ENCODE data around the gene PDE4D. TPM values are rescaled to one million over a fixed set of nuclear protein-coding genes. Genes with fewer than 3 reads are reported as not detected.
A peak's percentile ranks its signal among the peaks of the same experiment; 100 is the strongest.

Gene PDE4D
- total and polyA plus RNA-seq, 2 experiments from 2014 or later = 4.3 to 9.7 TPM

DNA sequence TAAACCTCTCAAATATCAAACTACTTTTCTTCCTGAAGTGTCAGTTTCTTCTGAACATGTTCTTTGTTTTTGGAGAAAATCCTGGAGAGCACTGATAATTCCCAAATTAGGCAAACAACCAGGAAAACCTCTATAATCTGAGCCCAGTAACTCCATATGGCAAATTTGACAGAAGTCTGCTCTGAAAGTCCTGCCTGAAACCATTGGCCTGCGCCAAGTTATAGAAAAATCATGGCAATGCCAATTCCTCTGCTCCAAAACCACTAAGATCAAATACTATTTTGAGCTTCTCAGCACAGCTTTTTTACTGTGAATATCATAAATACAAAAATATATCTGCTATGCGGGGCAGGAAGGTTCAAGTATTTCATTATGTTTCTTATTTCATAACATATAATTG, 45.9 kb downstream of the PDE4D start:
- Histone ChIP-seq H3K4me2 (ENCODE audit: unreplicated experiment) (no peak overlapping the region), H3K27me3 (replicated peaks; ENCODE audit: insufficient read depth) (peaks cover 57% of the 10 kb centered on the region), H3F3A (ENCODE audit: insufficient read depth) (no peaks in the 10 kb centered on the region), H3K4me3 (no peak overlapping the region), H4K20me1 (ENCODE audit: insufficient read depth) (no peaks in the 10 kb centered on the region), H3K79me2 (ENCODE audit: insufficient read depth) (no peaks in the 10 kb centered on the region), H3K27ac (no peak overlapping the region), H3K36me3 (ENCODE audit: low read depth) (no peaks in the 10 kb centered on the region), H2AFZ (no peak overlapping the region), H3K9me3 (ENCODE audit: low read depth) (no peaks in the 10 kb centered on the region), H3K9ac (no peak overlapping the region), H3K9me2 (ENCODE audit: insufficient read depth) (no peaks in the 10 kb centered on the region), H3K4me1 (ENCODE audit: insufficient read depth) (no peaks in the 10 kb centered on the region)
- no peak for DNase-seq
- 35 to 39% methylated on average over 2 of the region's 2 CpGs for WGBS, 2 experiments (ENCODE audit: low coverage in 1 of 2, low lambda C conversion rate in 2 of 2, missing lambda C conversion rate in 2 of 2)
- TF ChIP-seq EZH2phosphoT487 (IDR thresholded peaks at IDR 0.05; ENCODE audit: insufficient read depth, low read depth) (no peak), EZH2 (IDR thresholded peaks at IDR 0.05; ENCODE audit: insufficient read depth, poor library complexity, severe bottlenecking) (no peak)
- in situ Hi-C loops (cut with MboI) = no loop called here

GRCh38 chr5:59845730-59846129, 47.8 kb downstream of the PDE4D start:
- in situ Hi-C loops (cut with MboI) = no loop called here
- Histone ChIP-seq H3F3A (ENCODE audit: insufficient read depth) (no peaks in the 10 kb centered on the region), H3K27me3 (replicated peaks; ENCODE audit: insufficient read depth) (peaks cover 63% of the 10 kb centered on the region), H3K9me2 (ENCODE audit: insufficient read depth) (no peaks in the 10 kb centered on the region), H3K9ac (no peak overlapping the region), H3K9me3 (ENCODE audit: low read depth) (no peaks in the 10 kb centered on the region), H3K79me2 (ENCODE audit: insufficient read depth) (no peaks in the 10 kb centered on the region), H4K20me1 (ENCODE audit: insufficient read depth) (no peaks in the 10 kb centered on the region), H3K4me1 (ENCODE audit: insufficient read depth) (no peaks in the 10 kb centered on the region), H3K27ac (no peak overlapping the region), H3K4me3 (no peak overlapping the region), H3K4me2 (ENCODE audit: unreplicated experiment) (no peak overlapping the region), H3K36me3 (ENCODE audit: low read depth) (no peaks in the 10 kb centered on the region), H2AFZ (no peak overlapping the region)
- DNase-seq = peak; percentile 6
- WGBS, 2 experiments (ENCODE audit: low coverage in 1 of 2, low lambda C conversion rate in 2 of 2, missing lambda C conversion rate in 2 of 2) = 90 to 94% methylated on average over 2 of the region's 2 CpGs
- TF ChIP-seq EZH2phosphoT487 (IDR thresholded peaks at IDR 0.05; ENCODE audit: insufficient read depth, low read depth) = no peak
- TF ChIP-seq EZH2 (IDR thresholded peaks at IDR 0.05; ENCODE audit: insufficient read depth, poor library complexity, severe bottlenecking) = no peak

GRCh38 chr5:59843511-59844213, 49.9 kb downstream of the PDE4D start:
- TF ChIP-seq EZH2 (IDR thresholded peaks at IDR 0.05; ENCODE audit: insufficient read depth, poor library complexity, severe bottlenecking) (no peak), EZH2phosphoT487 (IDR thresholded peaks at IDR 0.05; ENCODE audit: insufficient read depth, low read depth) (no peak)

GRCh38 chr5:59842999-59843398, 50.5 kb downstream of the PDE4D start:
- Histone ChIP-seq H3K9me2 (ENCODE audit: insufficient read depth) (no peaks in the 10 kb centered on the region), H3K4me3 (no peak overlapping the region), H3K27ac (no peak overlapping the region), H3F3A (ENCODE audit: insufficient read depth) (no peaks in the 10 kb centered on the region), H3K27me3 (replicated peaks; ENCODE audit: insufficient read depth) (peaks cover 53% of the 10 kb centered on the region), H3K4me1 (ENCODE audit: insufficient read depth) (no peaks in the 10 kb centered on the region), H3K79me2 (ENCODE audit: insufficient read depth) (no peaks in the 10 kb centered on the region), H3K9me3 (ENCODE audit: low read depth) (no peaks in the 10 kb centered on the region), H3K9ac (no peak overlapping the region), H3K36me3 (ENCODE audit: low read depth) (no peaks in the 10 kb centered on the region), H2AFZ (no peak overlapping the region), H4K20me1 (ENCODE audit: insufficient read depth) (no peaks in the 10 kb centered on the region), H3K4me2 (ENCODE audit: unreplicated experiment) (no peak overlapping the region)
- DNase-seq = peak; percentile 6
- no peak for TF ChIP-seq EZH2 (IDR thresholded peaks at IDR 0.05; ENCODE audit: insufficient read depth, poor library complexity, severe bottlenecking)
- TF ChIP-seq EZH2phosphoT487 (IDR thresholded peaks at IDR 0.05; ENCODE audit: insufficient read depth, low read depth) = no peak
- 11 to 13% methylated on average over 1 of the region's 1 CpG for WGBS, 2 experiments (ENCODE audit: low coverage in 1 of 2, low lambda C conversion rate in 2 of 2, missing lambda C conversion rate in 2 of 2)
- in situ Hi-C loops (cut with MboI) = no loop called here

More at GRCh38 chr5:59843511-59844213, 49.9 kb downstream of the PDE4D start:
- Histone ChIP-seq H3K27me3 (replicated peaks; ENCODE audit: insufficient read depth) (peaks cover 53% of the 10 kb centered on the region), H4K20me1 (ENCODE audit: insufficient read depth) (no peaks in the 10 kb centered on the region), H3F3A (ENCODE audit: insufficient read depth) (no peaks in the 10 kb centered on the region), H3K9me2 (ENCODE audit: insufficient read depth) (no peaks in the 10 kb centered on the region), H3K36me3 (ENCODE audit: low read depth) (no peaks in the 10 kb centered on the region), H2AFZ (no peak overlapping the region), H3K4me1 (ENCODE audit: insufficient read depth) (no peaks in the 10 kb centered on the region), H3K79me2 (ENCODE audit: insufficient read depth) (no peaks in the 10 kb centered on the region), H3K9me3 (ENCODE audit: low read depth) (no peaks in the 10 kb centered on the region), H3K27ac (no peak overlapping the region), H3K4me2 (ENCODE audit: unreplicated experiment) (no peak overlapping the region), H3K4me3 (no peak overlapping the region), H3K9ac (no peak overlapping the region)
- WGBS, 2 experiments (ENCODE audit: low coverage in 1 of 2, low lambda C conversion rate in 2 of 2, missing lambda C conversion rate in 2 of 2) = 87 to 95% methylated on average over 1 of the region's 1 CpG
- DNase-seq = no peak
- in situ Hi-C loops (cut with MboI) = no loop called here

Measured in GM23248 (cell line).